ENCODE results near the gene IL17B.

DNA sequence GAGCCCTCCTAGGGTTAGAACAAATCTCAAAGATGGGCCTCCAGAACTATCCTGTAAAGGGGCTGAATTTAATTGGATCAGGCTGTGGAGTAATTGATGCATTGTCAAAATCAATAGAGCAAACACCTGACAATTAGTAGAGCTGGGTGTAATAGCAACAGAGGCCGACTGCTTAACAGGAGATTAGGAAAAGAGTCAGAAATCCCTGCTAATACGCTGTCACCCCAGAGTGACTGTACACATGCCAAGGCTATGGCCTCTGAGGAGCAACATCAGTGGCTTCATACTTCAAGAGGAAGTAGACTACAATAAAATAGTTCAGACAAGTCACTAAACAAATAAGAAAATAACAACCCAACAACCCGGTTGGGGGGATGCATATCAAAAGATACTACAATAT, 52.5 kb downstream of the IL17B start:
- TF ChIP-seq ETS2 (tag; IDR thresholded peaks at IDR 0.05; ENCODE audit: borderline replicate concordance, poor library complexity, severe bottlenecking) (no peak), ETV1 (tag; conservative IDR thresholded peaks at IDR 0.05; ENCODE audit: low read depth) (no peak), RCOR1 (IDR thresholded peaks at IDR 0.05; ENCODE audit: borderline replicate concordance in 1 of 2, low read depth in 2 of 2, low read length in 2 of 2) (no peak), DMBX1 (CRISPR knock-in tag; IDR thresholded peaks at IDR 0.05; ENCODE audit: borderline replicate concordance) (no peak), NFYB (IDR thresholded peaks at IDR 0.05; ENCODE audit: extremely low read depth, insufficient read length) (no peak), MXI1 (IDR thresholded peaks at IDR 0.05; ENCODE audit: low read depth, low read length) (no peak), SIN3A (IDR thresholded peaks at IDR 0.05; ENCODE audit: borderline replicate concordance in 2 of 2, control insufficient read depth in 1 of 2, low read depth in 2 of 2, low read length in 2 of 2) (no peak)
- TF ChIP-seq, protein P1, sequence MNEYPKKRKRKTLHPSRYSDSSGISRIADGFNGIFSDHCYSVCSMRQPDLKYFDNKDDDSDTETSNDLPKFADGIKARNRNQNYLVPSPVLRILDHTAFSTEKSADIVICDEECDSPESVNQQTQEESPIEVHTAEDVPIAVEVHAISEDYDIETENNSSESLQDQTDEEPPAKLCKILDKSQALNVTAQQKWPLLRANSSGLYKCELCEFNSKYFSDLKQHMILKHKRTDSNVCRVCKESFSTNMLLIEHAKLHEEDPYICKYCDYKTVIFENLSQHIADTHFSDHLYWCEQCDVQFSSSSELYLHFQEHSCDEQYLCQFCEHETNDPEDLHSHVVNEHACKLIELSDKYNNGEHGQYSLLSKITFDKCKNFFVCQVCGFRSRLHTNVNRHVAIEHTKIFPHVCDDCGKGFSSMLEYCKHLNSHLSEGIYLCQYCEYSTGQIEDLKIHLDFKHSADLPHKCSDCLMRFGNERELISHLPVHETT (CRISPR knock-in tag; conservative IDR thresholded peaks at IDR 0.05 in 1 of 2, IDR thresholded peaks at IDR 0.05 in 1 of 2): no peak
- TF ChIP-seq, protein P2, sequence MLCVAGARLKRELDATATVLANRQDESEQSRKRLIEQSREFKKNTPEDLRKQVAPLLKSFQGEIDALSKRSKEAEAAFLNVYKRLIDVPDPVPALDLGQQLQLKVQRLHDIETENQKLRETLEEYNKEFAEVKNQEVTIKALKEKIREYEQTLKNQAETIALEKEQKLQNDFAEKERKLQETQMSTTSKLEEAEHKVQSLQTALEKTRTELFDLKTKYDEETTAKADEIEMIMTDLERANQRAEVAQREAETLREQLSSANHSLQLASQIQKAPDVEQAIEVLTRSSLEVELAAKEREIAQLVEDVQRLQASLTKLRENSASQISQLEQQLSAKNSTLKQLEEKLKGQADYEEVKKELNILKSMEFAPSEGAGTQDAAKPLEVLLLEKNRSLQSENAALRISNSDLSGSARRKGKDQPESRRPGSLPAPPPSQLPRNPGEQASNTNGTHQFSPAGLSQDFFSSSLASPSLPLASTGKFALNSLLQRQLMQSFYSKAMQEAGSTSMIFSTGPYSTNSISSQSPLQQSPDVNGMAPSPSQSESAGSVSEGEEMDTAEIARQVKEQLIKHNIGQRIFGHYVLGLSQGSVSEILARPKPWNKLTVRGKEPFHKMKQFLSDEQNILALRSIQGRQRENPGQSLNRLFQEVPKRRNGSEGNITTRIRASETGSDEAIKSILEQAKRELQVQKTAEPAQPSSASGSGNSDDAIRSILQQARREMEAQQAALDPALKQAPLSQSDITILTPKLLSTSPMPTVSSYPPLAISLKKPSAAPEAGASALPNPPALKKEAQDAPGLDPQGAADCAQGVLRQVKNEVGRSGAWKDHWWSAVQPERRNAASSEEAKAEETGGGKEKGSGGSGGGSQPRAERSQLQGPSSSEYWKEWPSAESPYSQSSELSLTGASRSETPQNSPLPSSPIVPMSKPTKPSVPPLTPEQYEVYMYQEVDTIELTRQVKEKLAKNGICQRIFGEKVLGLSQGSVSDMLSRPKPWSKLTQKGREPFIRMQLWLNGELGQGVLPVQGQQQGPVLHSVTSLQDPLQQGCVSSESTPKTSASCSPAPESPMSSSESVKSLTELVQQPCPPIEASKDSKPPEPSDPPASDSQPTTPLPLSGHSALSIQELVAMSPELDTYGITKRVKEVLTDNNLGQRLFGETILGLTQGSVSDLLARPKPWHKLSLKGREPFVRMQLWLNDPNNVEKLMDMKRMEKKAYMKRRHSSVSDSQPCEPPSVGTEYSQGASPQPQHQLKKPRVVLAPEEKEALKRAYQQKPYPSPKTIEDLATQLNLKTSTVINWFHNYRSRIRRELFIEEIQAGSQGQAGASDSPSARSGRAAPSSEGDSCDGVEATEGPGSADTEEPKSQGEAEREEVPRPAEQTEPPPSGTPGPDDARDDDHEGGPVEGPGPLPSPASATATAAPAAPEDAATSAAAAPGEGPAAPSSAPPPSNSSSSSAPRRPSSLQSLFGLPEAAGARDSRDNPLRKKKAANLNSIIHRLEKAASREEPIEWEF (CRISPR knock-in tag; IDR thresholded peaks at IDR 0.05): no peak

Data from K562 (cell line).